Fibroblast of peridontal ligament (primary cell): ENCODE measurements around the gene RIOK1.
"Not testable (repeated sequence)": the region's sequence is repeated elsewhere in the genome, so short reads cannot be mapped to it uniquely, and the experiment has no call there.

ENCODE experiments used
- DNase-seq: peaks from one replicate; pipeline ENCODE4 v3.0.0-alpha.2; 2010; ENCODE audit errors: extremely low read depth

Gene RIOK1

GRCh38 chr6:7389451-7390225 is at the start of gene RIOK1, which contains the start of gene CAGE1:
TSS of gene RIOK1 (plus strand) at chr6:7389808. CDS start at chr6:7390003, 195 bp downstream.
TSS of gene CAGE1 (minus strand) at chr6:7389742. CDS start at chr6:7387173, 2,569 bp downstream.
- peak; percentile 90 for DNase-seq

DNA sequence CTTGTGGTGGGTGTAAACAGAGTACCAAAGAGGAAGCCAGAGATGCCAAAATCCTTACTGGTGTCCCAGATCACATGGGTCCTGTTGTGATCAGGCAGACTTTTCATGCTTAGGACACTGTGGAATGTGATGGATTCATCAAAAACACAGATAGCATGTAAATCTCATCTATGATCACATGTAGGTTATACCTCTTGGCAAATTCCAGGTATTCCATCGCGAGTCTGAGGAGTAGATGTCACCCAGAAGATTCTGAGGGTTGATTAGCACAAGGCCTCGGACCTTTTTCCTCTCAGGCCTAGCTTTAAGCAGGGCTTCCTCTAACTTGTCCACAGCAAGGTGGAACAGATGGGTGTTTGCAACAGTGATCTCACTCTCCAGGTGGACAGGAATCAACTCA is 48.3 kb upstream of the RIOK1 start:
- DNase-seq = no peak

DNA sequence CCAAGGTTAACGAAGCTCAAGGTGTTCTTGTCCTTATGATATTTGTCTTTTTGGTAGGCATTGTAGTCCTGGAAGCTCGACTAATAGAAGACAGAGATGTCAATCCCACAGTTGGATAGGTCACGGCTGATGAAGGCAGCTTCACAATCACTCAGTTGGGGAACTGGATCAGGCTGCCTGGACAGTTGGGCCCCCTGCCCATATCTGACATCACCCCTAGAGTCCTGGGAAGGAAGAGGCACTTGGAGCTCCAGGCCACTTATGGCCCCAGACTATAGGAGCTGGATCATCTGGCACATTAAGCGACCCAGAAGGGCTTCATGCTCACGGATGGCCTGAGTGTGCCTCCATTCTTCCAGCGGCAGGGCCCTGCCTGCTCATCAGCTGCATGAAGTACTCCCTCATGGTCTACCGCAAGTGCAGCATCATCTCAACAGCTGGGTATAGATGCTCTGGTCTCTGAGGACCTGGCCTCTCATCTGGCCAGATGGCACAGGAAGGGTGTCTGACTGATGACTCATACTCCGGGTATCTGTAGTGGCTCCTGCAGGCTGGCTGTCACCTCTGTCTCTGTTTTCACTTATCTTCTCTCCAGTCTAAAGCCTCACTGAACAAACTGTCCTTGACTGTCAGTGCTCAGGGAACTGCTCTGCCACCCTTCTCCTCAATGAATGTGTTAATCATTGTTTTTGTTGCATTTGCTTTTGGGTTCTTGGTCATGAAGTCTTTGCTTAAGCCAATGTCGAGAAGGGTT is 47.4 kb upstream of the RIOK1 start:
- no peak for DNase-seq

GRCh38 chr6:7343546-7344475 is 45.8 kb upstream of the RIOK1 start:
- no peak for DNase-seq

GRCh38 chr6:7344773-7345450 is 44.7 kb upstream of the RIOK1 start:
- not testable (repeated sequence) for DNase-seq

DNA sequence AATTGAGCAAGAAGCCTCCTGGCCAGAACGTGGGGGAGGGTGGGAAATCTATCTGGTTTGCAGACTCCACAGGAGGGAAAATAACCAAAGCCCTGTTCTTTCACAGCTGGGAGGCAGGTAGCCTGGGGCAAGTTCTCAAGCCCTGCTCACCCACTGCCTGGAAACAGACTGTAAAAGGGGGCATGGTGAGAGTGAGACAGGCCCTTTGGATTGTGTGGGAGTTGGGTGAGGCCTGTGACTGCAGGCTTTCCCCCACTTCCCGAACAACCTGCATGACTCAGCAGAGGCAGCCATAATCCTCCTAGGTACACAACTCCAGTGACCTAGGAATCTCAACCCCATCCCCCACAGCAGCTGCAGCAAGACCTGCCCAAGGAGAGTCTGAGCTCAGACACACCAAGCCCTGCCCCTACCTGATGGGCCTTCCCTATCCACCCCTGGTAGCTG is 42.0 kb upstream of the RIOK1 start:
- DNase-seq = not testable (repeated sequence)

DNA sequence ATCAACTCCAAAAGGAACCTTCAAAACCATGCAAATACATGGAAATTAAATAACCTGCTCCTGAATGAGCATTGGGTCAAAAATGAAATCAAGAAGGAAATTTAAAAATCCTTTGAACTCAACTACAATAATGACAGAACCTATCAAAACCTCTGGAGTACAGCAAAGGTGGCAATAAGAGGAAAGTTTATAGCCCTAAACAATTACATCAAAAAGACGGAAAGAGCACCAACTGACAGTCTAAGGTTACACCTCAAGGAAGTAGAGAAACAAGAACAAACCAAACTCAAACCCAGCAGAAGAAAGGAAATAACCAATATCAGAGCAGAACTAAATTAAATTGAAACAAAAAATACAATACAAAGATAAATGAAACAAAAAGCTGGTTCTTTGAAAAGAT is 39.0 kb upstream of the RIOK1 start:
- DNase-seq = not testable (repeated sequence)

DNA sequence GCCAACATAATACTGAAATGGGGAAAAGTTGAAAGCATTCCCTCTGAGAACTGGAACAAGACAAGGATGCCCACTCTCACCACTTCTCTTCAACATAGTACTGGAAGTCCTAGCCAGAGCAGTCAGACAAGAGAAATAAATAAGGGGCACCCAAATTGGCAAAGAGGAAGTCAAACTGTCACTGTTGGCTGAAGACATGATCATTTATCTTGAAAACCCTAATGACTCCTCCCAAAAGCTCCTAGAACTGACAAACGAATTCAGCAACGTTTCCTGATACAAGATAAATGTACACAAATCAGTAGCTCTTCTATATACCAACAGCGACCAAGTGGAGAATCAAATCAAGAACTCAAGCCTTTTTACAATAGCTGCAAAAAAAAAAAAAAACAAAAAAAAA is 37.7 kb upstream of the RIOK1 start:
- not testable (repeated sequence) for DNase-seq

- DNase-seq = no peak
Observed at GRCh38 chr6:7367408-7367807, 22.2 kb upstream of the RIOK1 start.

GRCh38 chr6:7373739-7374138 is 15.9 kb upstream of the RIOK1 start:
- no peak for DNase-seq

- no peak for DNase-seq
Observed at GRCh38 chr6:7377961-7378360, 11.6 kb upstream of the RIOK1 start.

DNA sequence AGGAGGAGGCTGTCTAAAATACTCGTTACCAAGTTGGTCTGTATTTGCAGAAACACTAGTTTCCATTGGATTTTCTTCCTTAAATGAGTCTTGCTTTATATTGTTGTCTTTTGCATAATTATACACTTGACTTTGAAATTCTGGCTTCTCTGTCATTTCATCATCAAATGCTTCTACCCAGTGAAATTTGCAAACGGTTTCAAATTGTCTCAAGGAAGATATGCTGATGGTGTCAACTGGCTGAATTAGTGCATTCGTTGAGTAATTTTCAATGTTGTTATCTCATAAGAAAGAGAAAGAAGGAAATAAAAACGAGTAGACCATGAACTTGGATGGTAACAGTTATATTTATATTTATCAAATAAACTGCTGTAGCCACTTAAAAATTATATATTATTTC is 10.9 kb upstream of the RIOK1 start:
- no peak for DNase-seq

DNA sequence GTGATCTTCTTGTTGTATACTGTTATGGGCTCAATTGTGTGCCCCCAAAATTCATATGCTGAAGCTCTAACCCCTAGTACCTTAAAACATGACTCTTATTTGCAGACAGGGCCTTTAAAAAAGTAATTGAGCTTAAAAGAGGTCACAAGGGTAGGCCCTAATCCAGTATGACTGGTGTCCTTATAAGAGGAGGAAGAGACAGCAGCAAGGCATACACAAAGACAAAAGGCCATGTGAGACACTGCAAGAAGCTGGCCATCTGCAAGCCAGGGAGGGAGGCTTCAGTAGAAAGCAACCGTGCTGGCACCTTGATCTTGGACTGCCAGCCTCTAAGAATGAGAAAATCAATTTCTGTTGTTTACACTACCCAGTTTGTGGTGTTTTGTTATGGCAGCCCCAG is 8.5 kb upstream of the RIOK1 start:
- no peak for DNase-seq

GRCh38 chr6:7389162-7389450 is 502 bp upstream of the RIOK1 start:
- DNase-seq = no peak

- DNase-seq = no peak
Observed at GRCh38 chr6:7390226-7390878, 744 bp downstream of the RIOK1 start.

DNA sequence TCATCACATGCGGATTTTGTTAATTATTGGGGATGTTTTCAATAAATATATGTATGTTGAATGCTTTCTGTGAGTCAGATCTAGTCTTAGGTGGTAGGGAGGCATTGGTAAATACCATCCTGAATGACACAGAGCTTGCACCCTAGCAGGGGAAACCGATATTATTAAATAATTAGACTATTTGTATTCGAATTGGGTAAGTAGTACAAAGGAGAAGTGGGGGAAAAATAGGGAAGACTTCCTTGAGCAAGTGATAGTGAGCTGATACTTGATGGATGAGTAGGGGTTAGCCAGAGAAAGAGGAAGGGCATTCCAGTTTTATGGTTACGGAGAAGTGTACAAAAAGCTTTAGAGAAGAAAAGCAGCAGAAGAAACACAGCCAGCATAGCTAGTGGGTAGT is 1.5 kb downstream of the RIOK1 start:
- no peak for DNase-seq

GRCh38 chr6:7392402-7392801 is 2.8 kb downstream of the RIOK1 start:
- DNase-seq = no peak

DNA sequence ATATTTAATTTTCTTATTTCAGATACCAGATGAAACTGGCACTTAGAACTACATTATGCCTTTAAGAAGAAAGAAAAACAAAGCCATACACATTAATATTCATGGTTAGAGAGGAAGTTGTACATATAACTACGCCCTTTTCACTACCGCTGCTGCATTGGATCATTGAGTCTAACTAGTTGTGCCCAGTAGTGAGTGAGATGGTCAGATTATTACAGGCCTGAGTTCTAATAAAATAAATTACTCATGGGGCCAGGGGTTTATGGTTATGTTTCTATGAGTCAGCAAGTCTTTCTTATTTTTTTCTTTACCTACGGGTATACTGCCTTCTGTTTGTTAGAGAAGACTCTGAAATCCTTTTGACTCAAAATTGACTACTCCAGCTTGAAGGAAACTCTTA is 11.5 kb downstream of the RIOK1 start:
- no peak for DNase-seq

GRCh38 chr6:7402716-7403115 is 13.1 kb downstream of the RIOK1 start:
- no peak for DNase-seq

DNA sequence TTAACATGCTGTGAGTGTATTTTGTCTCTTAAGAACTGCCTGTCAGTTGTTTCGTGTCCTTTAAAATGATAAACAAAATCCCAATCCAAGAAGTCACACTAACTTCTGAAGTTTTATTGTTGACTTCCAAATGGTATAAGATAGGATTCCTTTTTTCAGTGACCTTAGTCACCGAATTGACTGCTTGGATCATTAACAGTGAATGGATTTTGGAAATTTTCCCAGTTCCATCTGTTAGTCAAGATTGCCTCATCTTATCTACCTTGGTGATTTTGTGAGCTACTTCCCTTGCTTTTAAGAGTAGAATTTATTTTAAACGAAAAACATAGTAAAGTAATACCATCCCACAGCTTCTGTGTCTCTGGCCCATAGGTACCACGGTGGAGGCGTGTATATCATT is 14.9 kb downstream of the RIOK1 start:
- no peak for DNase-seq

DNA sequence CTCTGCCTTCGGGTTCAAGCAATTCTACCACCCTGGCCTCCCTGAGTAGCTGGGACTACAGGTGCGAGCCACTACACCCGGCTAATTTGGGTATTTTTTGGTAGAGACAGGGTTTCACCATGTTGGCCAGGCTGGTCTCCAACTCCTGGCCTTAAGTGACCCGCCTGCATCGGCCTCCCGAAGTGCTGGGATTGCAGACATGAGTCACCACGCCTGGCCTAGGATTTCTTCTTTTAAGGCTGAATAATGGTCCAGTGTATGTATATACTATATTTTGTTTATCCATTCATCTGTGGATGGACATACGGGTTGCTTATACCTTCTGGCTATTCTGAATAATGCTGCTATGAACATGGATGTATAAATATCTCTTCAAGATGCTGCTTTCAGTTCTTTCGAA is 17.1 kb downstream of the RIOK1 start:
- no peak for DNase-seq
